Thyroid gland (tissue), 4 donors: Measurements from ENCODE around the gene SPG7.

Experiments used
- CTCF ChIP-seq, 6 experiments: fragments of 200-600 bp in 3 of 6; fragments of 450-650 bp in 3 of 6; sonication (generic) in 3 of 6; IDR thresholded peaks; one replicate each; pipeline ENCODE4 v1.5.1; 2016 to 2019; ENCODE audit warnings: antibody characterized with exemption in 6 of 6, mild to moderate bottlenecking in 2 of 6, inconsistent platforms in 1 of 6, moderate library complexity in 1 of 6
- POLR2A ChIP-seq, 2 donors: fragments of 450-650 bp; IDR thresholded peaks; one replicate each; pipeline ENCODE4 v1.6.1; 2017; ENCODE audit warnings: antibody characterized with exemption in 2 of 2, mild to moderate bottlenecking in 2 of 2, moderate library complexity in 1 of 2

- TF ChIP-seq CTCF (IDR thresholded peaks at IDR 0.05) (no peak), POLR2A (IDR thresholded peaks at IDR 0.05) (no peak)
Measured at GRCh38 chr16:89467382-89467781, 40.8 kb upstream of the SPG7 start.
